ENCODE measurements around the gene ELF2.

DNA sequence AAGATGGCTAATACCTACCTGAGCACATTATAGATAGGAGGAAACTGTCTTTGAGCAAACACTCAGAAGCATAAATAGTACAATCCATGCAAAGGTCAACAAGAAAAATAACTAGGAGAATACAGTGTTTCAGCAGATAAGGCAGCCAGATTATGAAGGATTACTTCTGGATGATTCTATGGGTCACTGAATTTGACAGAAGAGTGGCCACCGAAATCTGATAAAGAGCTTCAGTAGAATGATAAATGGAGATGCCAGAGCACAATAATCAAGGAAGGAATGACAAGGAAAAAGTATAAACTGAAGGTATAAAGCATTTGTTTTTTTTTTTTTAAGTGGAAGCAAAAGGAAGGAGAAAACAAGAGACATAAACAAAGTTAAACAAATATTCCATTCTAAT, 58.7 kb downstream of the ELF2 start:
- TF ChIP-seq, protein P1, sequence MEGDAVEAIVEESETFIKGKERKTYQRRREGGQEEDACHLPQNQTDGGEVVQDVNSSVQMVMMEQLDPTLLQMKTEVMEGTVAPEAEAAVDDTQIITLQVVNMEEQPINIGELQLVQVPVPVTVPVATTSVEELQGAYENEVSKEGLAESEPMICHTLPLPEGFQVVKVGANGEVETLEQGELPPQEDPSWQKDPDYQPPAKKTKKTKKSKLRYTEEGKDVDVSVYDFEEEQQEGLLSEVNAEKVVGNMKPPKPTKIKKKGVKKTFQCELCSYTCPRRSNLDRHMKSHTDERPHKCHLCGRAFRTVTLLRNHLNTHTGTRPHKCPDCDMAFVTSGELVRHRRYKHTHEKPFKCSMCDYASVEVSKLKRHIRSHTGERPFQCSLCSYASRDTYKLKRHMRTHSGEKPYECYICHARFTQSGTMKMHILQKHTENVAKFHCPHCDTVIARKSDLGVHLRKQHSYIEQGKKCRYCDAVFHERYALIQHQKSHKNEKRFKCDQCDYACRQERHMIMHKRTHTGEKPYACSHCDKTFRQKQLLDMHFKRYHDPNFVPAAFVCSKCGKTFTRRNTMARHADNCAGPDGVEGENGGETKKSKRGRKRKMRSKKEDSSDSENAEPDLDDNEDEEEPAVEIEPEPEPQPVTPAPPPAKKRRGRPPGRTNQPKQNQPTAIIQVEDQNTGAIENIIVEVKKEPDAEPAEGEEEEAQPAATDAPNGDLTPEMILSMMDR (conservative IDR thresholded peaks at IDR 0.05; ENCODE audit: low read length), result no peak
- no peak for TF ChIP-seq EZH2phosphoT487 (IDR thresholded peaks at IDR 0.05; ENCODE audit: borderline replicate concordance)
